HEK293T (cell line): ENCODE data around the gene XPO4.

Experiments used
- CTCF ChIA-PET: fragments of 350-600 bp; formaldehyde crosslinking; extraction: SDS; loops from one replicate; lab custom pipeline; 2021; ENCODE audit warnings: antibody characterized with exemption, inconsistent platforms; lab: Yijun Ruan, JAX
- POLR2A ChIA-PET: fragments of 350-600 bp; formaldehyde crosslinking; extraction: SDS; loops from one replicate; lab custom pipeline; 2020; ENCODE audit warnings: antibody characterized with exemption, inconsistent platforms; lab: Yijun Ruan, JAX
- DNase-seq: peaks from one replicate; pipeline ENCODE4 v3.0.0; 2012; ENCODE audit warnings: mixed read lengths; ENCODE audit errors: extremely low spot score
- ARNT ChIP-seq: fragments of 450-650 bp; IDR thresholded peaks from 2 replicates; pipeline ENCODE4 v1.6.1; 2017; ENCODE audit warnings: mild to moderate bottlenecking
- BHLHE40 ChIP-seq: fragments of 450-650 bp; IDR thresholded peaks from 2 replicates; pipeline ENCODE4 v1.6.1; 2016; ENCODE audit warnings: mild to moderate bottlenecking, moderate library complexity, borderline replicate concordance
- CTBP1 ChIP-seq: fragments of 450-650 bp; IDR thresholded peaks from 2 replicates; pipeline ENCODE4 v1.6.1; 2016; ENCODE audit warnings: borderline replicate concordance
- ELF4 ChIP-seq: fragments of 450-650 bp; IDR thresholded peaks from 2 replicates; pipeline ENCODE4 v1.6.1; 2017; ENCODE audit warnings: antibody characterized with exemption
- FOXA1 ChIP-seq: fragments of 450-650 bp; IDR thresholded peaks from 2 replicates; pipeline ENCODE4 v1.6.1; 2016; ENCODE audit warnings: mild to moderate bottlenecking
- FOXK2 ChIP-seq: fragments of 450-650 bp; IDR thresholded peaks from 2 replicates; pipeline ENCODE4 v1.6.1; 2016; ENCODE audit warnings: mild to moderate bottlenecking
- FOXM1 ChIP-seq: fragments of 450-650 bp; IDR thresholded peaks from 2 replicates; pipeline ENCODE4 v1.6.1; 2017; ENCODE audit warnings: mild to moderate bottlenecking, borderline replicate concordance
- HDGF ChIP-seq: fragments of 450-650 bp; IDR thresholded peaks from 2 replicates; pipeline ENCODE4 v1.6.1; 2017; ENCODE audit warnings: antibody characterized with exemption, borderline replicate concordance
- L3MBTL2 ChIP-seq: fragments of 450-650 bp; conservative IDR thresholded peaks from 2 replicates; pipeline ENCODE4 v1.6.1; 2016; ENCODE audit warnings: mild to moderate bottlenecking
- LEF1 ChIP-seq: fragments of 450-650 bp; IDR thresholded peaks from 2 replicates; pipeline ENCODE4 v1.6.1; 2017; ENCODE audit warnings: mild to moderate bottlenecking, borderline replicate concordance
- NFRKB ChIP-seq: fragments of 450-650 bp; IDR thresholded peaks from 2 replicates; pipeline ENCODE4 v1.6.1; 2016; ENCODE audit warnings: mild to moderate bottlenecking, moderate library complexity
- SP1 ChIP-seq: fragments of 450-650 bp; IDR thresholded peaks from 2 replicates; pipeline ENCODE4 v1.6.1; 2017
- SUZ12 ChIP-seq: fragments of 450-650 bp; IDR thresholded peaks from 2 replicates; pipeline ENCODE4 v1.6.1; 2016; ENCODE audit warnings: mild to moderate bottlenecking
- TARDBP ChIP-seq: fragments of 450-650 bp; IDR thresholded peaks from 2 replicates; pipeline ENCODE4 v1.6.1; 2016
- ZNF384 ChIP-seq: fragments of 450-650 bp; IDR thresholded peaks from 2 replicates; pipeline ENCODE4 v1.6.1; 2016
- TF ChIP-seq, protein P1 (sequence below): fragments of 450-650 bp; IDR thresholded peaks from 2 replicates; pipeline ENCODE4 v1.6.1; 2016

XPO4 gene

GRCh38 chr13:20803180-20803965 is 99.2 kb downstream of the XPO4 start:
- ChIA-PET CTCF (no interaction called here), POLR2A (no interaction called here)
- no peak for DNase-seq
- TF ChIP-seq ELF4 = no peak
- TF ChIP-seq BHLHE40 = no peak
- TF ChIP-seq ZNF384 = no peak
- no peak for TF ChIP-seq FOXM1
- no peak for TF ChIP-seq L3MBTL2
- no peak for TF ChIP-seq LEF1
- TF ChIP-seq NFRKB = no peak
- TF ChIP-seq TARDBP = no peak
- TF ChIP-seq HDGF = no peak
- no peak for TF ChIP-seq SP1
- TF ChIP-seq FOXK2 = no peak
- no peak for TF ChIP-seq SUZ12
- TF ChIP-seq CTBP1 = no peak
- TF ChIP-seq, protein P1, sequence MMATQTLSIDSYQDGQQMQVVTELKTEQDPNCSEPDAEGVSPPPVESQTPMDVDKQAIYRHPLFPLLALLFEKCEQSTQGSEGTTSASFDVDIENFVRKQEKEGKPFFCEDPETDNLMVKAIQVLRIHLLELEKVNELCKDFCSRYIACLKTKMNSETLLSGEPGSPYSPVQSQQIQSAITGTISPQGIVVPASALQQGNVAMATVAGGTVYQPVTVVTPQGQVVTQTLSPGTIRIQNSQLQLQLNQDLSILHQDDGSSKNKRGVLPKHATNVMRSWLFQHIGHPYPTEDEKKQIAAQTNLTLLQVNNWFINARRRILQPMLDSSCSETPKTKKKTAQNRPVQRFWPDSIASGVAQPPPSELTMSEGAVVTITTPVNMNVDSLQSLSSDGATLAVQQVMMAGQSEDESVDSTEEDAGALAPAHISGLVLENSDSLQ = no peak
- no peak for TF ChIP-seq ARNT
- TF ChIP-seq FOXA1 = no peak

DNA sequence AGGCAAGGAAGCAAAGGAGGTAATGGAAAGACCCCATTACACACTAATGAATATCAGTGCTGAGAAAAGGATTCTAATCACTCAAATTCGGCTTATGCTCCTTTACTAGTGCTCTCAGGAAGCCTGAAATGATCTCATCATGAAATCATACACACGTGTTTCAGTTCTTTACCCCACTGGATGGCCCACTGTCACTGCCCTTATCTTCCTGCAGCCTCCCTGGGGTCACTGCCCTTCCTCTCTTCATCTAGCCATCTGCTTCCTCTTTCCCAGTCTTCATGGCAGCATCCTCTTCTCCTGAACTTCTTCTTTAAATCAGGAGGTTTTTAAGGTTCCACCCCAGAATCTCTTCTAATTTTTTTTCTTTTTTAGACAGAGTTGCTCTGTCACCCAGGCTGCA is 100.8 kb downstream of the XPO4 start:
- ChIA-PET CTCF (no interaction called here), POLR2A (no interaction called here)
- no peak for TF ChIP-seq L3MBTL2
- TF ChIP-seq ARNT = no peak
- no peak for TF ChIP-seq TARDBP
- TF ChIP-seq BHLHE40 = no peak
- no peak for TF ChIP-seq ZNF384
- TF ChIP-seq FOXM1 = no peak
- no peak for TF ChIP-seq LEF1
- TF ChIP-seq ELF4 = no peak
- no peak for TF ChIP-seq FOXA1
- TF ChIP-seq HDGF = no peak
- no peak for TF ChIP-seq CTBP1
- no peak for TF ChIP-seq NFRKB
- TF ChIP-seq SUZ12 = no peak
- TF ChIP-seq, protein P1 = no peak
- no peak for TF ChIP-seq SP1
- DNase-seq = no peak

DNA sequence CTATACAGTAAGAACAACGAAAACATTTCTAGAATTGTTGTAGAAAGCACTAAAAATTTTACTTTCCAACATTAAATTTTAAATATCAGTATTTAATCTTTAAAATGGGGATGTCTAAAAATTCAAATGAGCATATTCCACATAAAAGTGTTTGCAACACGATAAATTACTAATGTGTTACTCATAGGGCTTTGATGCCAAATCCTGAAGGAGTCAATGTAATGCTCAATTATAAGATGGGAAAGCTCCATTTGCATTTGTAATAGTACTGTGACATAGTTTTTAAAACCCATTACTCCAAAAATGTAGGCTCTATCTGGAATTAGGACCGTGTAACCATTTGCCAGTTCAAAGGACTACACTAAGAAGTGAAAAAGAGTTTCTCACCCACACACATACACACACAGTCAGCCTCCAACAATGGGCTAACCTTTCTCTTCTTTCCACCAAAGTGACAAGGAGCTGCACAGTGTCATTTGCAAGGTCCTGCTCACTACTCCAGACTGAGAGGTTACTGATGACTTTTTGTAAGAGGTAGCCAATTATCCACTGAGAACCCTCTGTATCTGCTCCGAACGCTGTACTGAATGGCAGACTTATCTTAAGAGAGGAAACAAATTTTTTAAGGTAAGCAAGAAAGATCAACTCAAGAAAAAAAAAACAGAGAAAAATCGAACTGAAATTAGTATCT is 102.7 kb downstream of the XPO4 start:
- no peak for TF ChIP-seq BHLHE40
- no peak for TF ChIP-seq TARDBP
- TF ChIP-seq, protein P1 = no peak
- no peak for TF ChIP-seq ELF4
- TF ChIP-seq SUZ12 = no peak
- no peak for TF ChIP-seq CTBP1
- TF ChIP-seq FOXM1 = no peak
- no peak for TF ChIP-seq L3MBTL2
- no peak for TF ChIP-seq FOXK2
- no peak for TF ChIP-seq LEF1
- no peak for TF ChIP-seq ZNF384
- TF ChIP-seq HDGF = no peak
- TF ChIP-seq ARNT = no peak
- no peak for TF ChIP-seq FOXA1
- no peak for TF ChIP-seq NFRKB
- no peak for TF ChIP-seq SP1
- POLR2A ChIA-PET = interaction anchor here (1.1 kb wide), 1 partner anchor 26 kb away, joined by 3 read pairs; the partner anchor contains the start of gene EEF1AKMT1
- CTCF ChIA-PET = no interaction called here
- DNase-seq = no peak

GRCh38 chr13:20798027-20798426 is 104.5 kb downstream of the XPO4 start:
- ChIA-PET CTCF (no interaction called here), POLR2A (no interaction called here)
- DNase-seq = no peak
- TF ChIP-seq HDGF = no peak
- TF ChIP-seq L3MBTL2 = no peak
- no peak for TF ChIP-seq TARDBP
- TF ChIP-seq, protein P1 = no peak
- TF ChIP-seq BHLHE40 = no peak
- TF ChIP-seq CTBP1 = no peak

- ChIA-PET CTCF (no interaction called here), POLR2A (no interaction called here)
- no peak for TF ChIP-seq L3MBTL2
- no peak for TF ChIP-seq ZNF384
- no peak for TF ChIP-seq ARNT
- no peak for TF ChIP-seq BHLHE40
- no peak for TF ChIP-seq NFRKB
- no peak for TF ChIP-seq HDGF
- no peak for TF ChIP-seq ELF4
- no peak for TF ChIP-seq FOXA1
- no peak for TF ChIP-seq SUZ12
- TF ChIP-seq, protein P1 = no peak
- no peak for TF ChIP-seq LEF1
- TF ChIP-seq CTBP1 = no peak
- TF ChIP-seq SP1 = no peak
- TF ChIP-seq FOXM1 = no peak
- no peak for TF ChIP-seq TARDBP
- TF ChIP-seq FOXK2 = no peak
- no peak for DNase-seq
These were observed 105.6 kb downstream of the XPO4 start for GRCh38 chr13:20796791-20797508.
